Esophagus (tissue), 2 donors: ENCODE data around the gene AP1B1. TPM values are rescaled to one million over a fixed set of nuclear protein-coding genes. Genes with fewer than 3 reads are reported as not detected.
"Not testable (repeated sequence)": the region's sequence is repeated elsewhere in the genome, so short reads cannot be mapped to it uniquely, and the experiment has no call there.

Experiments
- H3K27ac ChIP-seq, 2 donors: one replicate each; pipeline ENCODE4 v1.5.1; 2013; ENCODE audit warnings: low read depth in 2 of 2, mild to moderate bottlenecking in 2 of 2, inconsistent platforms in 1 of 2, low read length in 1 of 2, moderate library complexity in 1 of 2
- H3K27me3 ChIP-seq, 2 donors: one replicate each; pipeline ENCODE4 v1.6.1; 2013; ENCODE audit warnings: low read length in 2 of 2, control low read depth in 1 of 2, mild to moderate bottlenecking in 1 of 2; ENCODE audit not compliant: insufficient read depth in 2 of 2, control insufficient read depth in 1 of 2
- H3K36me3 ChIP-seq, 2 donors: one replicate each; pipeline ENCODE4 v1.6.1; 2013; ENCODE audit warnings: low read length in 1 of 2; ENCODE audit not compliant: control insufficient read depth in 2 of 2, insufficient read depth in 2 of 2
- H3K4me1 ChIP-seq, 2 donors: one replicate each; pipeline ENCODE4 v1.6.1; 2013; ENCODE audit warnings: low read length in 1 of 2; ENCODE audit not compliant: control insufficient read depth in 2 of 2, insufficient read depth in 2 of 2
- H3K4me3 ChIP-seq, 2 donors: one replicate each; pipeline ENCODE4 v1.5.1; 2013; ENCODE audit warnings: low read length in 2 of 2, mild to moderate bottlenecking in 2 of 2, low read depth in 1 of 2, moderate library complexity in 1 of 2
- H3K9me3 ChIP-seq, 2 donors: one replicate each; pipeline ENCODE4 v1.6.1; 2013; ENCODE audit warnings: mild to moderate bottlenecking in 2 of 2, low read depth in 1 of 2, low read length in 1 of 2, moderate library complexity in 1 of 2; ENCODE audit not compliant: control insufficient read depth in 2 of 2, insufficient read depth in 1 of 2
- WGBS, 2 donors: extraction: QIAGEN DNeasy Blood & Tissue Kit; methylation state at CpG; one replicate each; pipeline ENCODE4 v1.1.7; 2013; 5-methylcytosine and 5-hydroxymethylcytosine counted together
- polyA plus RNA-seq, 2 donors: library from polyadenylated mRNA; stranded (reverse); fragments of 200-250 nt; gene quantifications; one replicate each; pipeline ENCODE4 v1.2.3, GENCODE V29; 2013
- donor health status: healthy with polysubstance abuse.
- donor health status: Bipolar disorder and iron deficiency.

AP1B1 gene
- polyA plus RNA-seq, 2 donors: 32.0 to 44.6 TPM

DNA sequence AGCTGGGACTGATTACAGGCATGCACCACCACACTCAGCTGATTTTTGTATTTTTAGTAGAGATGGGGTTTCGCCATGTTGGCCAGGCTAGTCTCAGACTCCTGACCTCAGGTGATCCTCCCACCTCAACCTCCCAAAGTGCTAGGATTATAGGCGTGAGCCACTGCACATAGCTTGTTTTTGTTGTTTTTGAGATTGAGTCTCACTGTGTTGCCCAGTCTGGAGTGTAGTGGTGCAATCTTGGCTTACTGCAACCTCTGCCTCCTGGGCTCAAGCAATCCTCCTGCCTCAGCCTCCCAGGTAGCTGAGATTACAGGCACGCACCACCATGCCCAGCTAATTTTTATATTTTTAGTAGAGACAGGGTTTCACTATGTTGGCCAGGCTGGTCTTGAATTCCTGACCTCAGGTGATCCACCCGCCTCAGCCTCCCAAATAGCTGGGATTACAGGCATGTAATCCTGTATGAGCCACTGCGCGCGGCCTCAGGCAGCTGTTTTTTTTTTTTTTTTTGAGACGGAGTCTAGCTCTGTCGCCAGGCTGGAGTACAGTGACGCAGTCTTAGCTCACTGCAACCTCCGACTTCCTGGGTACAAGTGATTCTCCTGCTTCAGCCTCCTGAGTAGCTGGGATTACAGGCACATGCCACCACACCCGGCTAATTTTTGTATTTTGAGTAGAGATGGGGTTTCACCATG, 31.0 kb downstream of the AP1B1 start:
- peaks cover 30 to 50% of the 10 kb centered on the region in 2 donors for H3K36me3 ChIP-seq
- WGBS, 2 donors: 95% methylated on average over 12 of the region's 12 CpGs
- H3K27me3 ChIP-seq: not testable (repeated sequence)

DNA sequence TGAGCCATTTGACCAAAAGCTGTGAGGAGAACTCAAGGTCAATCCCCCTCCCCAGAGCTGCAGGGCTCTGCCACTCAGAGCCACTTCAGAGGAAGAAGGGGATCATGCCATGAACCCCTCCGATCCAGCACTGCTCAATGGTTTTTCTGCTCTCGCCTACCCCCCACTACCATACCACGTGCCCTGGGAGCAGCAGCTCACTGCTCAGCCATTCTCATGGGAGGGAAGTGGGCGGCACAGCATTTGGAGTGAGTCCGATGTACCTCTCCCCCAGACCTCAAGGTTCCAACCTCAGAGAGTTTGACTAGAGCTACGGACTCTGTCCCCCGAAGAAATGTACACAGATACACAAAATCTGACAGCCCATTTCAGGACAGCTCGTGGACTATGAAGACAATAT, 34.5 kb downstream of the AP1B1 start:
- no peak overlapping the region for H3K27ac ChIP-seq
- H3K27me3 ChIP-seq: no peaks in the 10 kb centered on the region
- H3K36me3 ChIP-seq: peaks cover 28 to 76% of the 10 kb centered on the region in 2 donors
- peaks cover 0 to 2% of the 10 kb centered on the region in 2 donors for H3K9me3 ChIP-seq
- WGBS, 2 donors: 94% methylated on average over 8 of the region's 8 CpGs
- H3K4me1 ChIP-seq: no peaks in the 10 kb centered on the region
- no peak overlapping the region for H3K4me3 ChIP-seq

More for the DNA sequence above, 31.0 kb downstream of the AP1B1 start:
- H3K9me3 ChIP-seq, H3K4me1 ChIP-seq, H3K27ac ChIP-seq, H3K4me3 ChIP-seq: not testable (repeated sequence)

- no peaks in the 10 kb centered on the region for H3K4me1 ChIP-seq
- no peak overlapping the region for H3K4me3 ChIP-seq
- H3K36me3 ChIP-seq: peaks cover 23 to 71% of the 10 kb centered on the region in 2 donors
- no peak overlapping the region for H3K27ac ChIP-seq
- peaks cover 0 to 2% of the 10 kb centered on the region in 2 donors for H3K9me3 ChIP-seq
- H3K27me3 ChIP-seq: no peaks in the 10 kb centered on the region
- 92 to 94% methylated on average over 11 of the region's 11 CpGs for WGBS, 2 donors
Observed at GRCh38 chr22:29353286-29353685, 35.1 kb downstream of the AP1B1 start.

DNA sequence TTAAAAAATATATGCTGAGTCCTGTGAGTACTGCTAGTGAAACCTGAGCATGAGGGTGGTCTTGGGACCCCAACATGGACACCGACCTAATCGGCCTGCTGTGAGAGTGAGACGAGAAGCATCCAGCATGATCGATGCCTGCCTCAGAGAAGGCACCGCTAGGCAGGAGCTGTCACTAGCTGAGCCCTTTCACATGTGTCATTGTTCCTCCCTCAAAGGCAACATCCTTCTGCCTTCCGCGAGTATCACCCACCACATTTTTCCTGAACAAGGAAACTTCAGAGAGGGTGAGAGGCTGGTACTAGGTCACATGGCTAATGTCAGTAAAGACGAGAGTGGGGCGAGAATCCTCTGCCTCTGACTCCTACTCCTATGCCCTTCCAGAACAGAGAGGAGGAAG, 35.6 kb downstream of the AP1B1 start:
- no peak overlapping the region for H3K27ac ChIP-seq
- 86 to 90% methylated on average over 9 of the region's 9 CpGs for WGBS, 2 donors
- H3K36me3 ChIP-seq: peaks cover 21 to 66% of the 10 kb centered on the region in 2 donors
- H3K4me3 ChIP-seq: no peak overlapping the region
- H3K27me3 ChIP-seq: no peaks in the 10 kb centered on the region
- peaks cover 0 to 2% of the 10 kb centered on the region in 2 donors for H3K9me3 ChIP-seq
- no peaks in the 10 kb centered on the region for H3K4me1 ChIP-seq

- Histone ChIP-seq H3K36me3 (peaks cover 21 to 68% of the 10 kb centered on the region in 2 donors), H3K4me1 (no peaks in the 10 kb centered on the region), H3K27ac (no peak overlapping the region), H3K9me3 (peaks cover 0 to 2% of the 10 kb centered on the region in 2 donors), H3K4me3 (no peak overlapping the region), H3K27me3 (no peaks in the 10 kb centered on the region)
- 90 to 96% methylated on average over 9 of the region's 9 CpGs for WGBS, 2 donors
Observed at GRCh38 chr22:29351891-29352290, 36.5 kb downstream of the AP1B1 start.

- Histone ChIP-seq H3K9me3 (peaks cover 0 to 2% of the 10 kb centered on the region in 2 donors), H3K27me3 (no peaks in the 10 kb centered on the region), H3K27ac (no peak overlapping the region), H3K4me3 (no peak overlapping the region), H3K36me3 (peaks cover 24 to 68% of the 10 kb centered on the region in 2 donors), H3K4me1 (no peaks in the 10 kb centered on the region)
- 78 to 96% methylated on average over 6 of the region's 6 CpGs for WGBS, 2 donors
Observed at GRCh38 chr22:29351042-29351441, 37.3 kb downstream of the AP1B1 start.

GRCh38 chr22:29348956-29349355, 39.4 kb downstream of the AP1B1 start:
- Histone ChIP-seq H3K36me3 (peaks cover 15 to 57% of the 10 kb centered on the region in 2 donors), H3K4me3 (no peak overlapping the region), H3K27me3 (no peaks in the 10 kb centered on the region), H3K9me3 (peaks cover 0 to 2% of the 10 kb centered on the region in 2 donors), H3K4me1 (no peaks in the 10 kb centered on the region), H3K27ac (no peak overlapping the region)
- 83 to 85% methylated on average over 18 of the region's 18 CpGs for WGBS, 2 donors

DNA sequence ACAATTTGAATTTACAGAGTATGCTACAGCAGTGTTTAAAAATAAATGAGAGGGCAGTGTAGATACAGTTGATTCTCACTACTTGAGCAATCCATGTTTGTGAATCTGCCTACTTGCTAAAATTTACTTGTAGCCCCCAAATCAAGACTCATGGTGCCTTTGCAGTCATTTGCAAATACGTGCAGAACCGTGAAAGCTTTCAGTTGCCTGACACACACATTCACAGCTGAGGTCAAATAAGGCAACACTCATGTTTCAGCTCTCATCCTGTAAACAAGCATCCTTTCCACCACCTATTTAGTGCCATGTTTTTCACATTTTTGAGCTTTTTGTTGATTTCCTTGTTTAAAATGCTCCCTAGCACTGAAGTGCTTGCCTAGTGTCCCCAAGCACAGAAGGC, 40.3 kb downstream of the AP1B1 start:
- no peak overlapping the region for H3K4me3 ChIP-seq
- no peaks in the 10 kb centered on the region for H3K4me1 ChIP-seq
- peaks cover 12 to 54% of the 10 kb centered on the region in 2 donors for H3K36me3 ChIP-seq
- peaks cover 0 to 2% of the 10 kb centered on the region in 2 donors for H3K9me3 ChIP-seq
- no peaks in the 10 kb centered on the region for H3K27me3 ChIP-seq
- 84 to 87% methylated on average over 2 of the region's 2 CpGs for WGBS, 2 donors
- no peak overlapping the region for H3K27ac ChIP-seq

DNA sequence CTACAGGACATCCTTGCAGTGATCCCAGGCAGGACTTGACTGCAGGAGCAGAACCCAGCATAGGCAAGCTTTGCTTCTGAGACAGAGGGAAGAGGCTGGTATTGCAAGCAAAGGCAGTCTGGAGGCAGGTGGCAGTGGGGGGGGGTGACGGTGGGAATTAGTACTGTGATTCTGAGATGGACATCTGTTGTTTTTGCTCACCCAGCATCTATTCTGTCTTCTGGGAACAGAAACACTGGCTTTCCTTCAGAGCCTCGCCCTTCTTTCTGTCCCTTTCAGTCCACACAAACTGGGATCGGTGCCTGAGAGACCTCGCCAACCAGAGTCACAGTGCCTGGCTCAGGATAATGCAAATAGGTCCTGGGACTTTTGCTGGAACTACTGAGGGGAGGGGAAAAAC, 41.7 kb downstream of the AP1B1 start:
- Histone ChIP-seq H3K4me1 (no peaks in the 10 kb centered on the region), H3K27me3 (no peaks in the 10 kb centered on the region), H3K27ac (no peak overlapping the region), H3K4me3 (no peak overlapping the region), H3K36me3 (peaks cover 10 to 50% of the 10 kb centered on the region in 2 donors), H3K9me3 (peaks cover 0 to 2% of the 10 kb centered on the region in 2 donors)
- WGBS, 2 donors: 56 to 74% methylated on average over 4 of the region's 4 CpGs

- no peak overlapping the region for H3K4me3 ChIP-seq
- no peaks in the 10 kb centered on the region for H3K4me1 ChIP-seq
- no peaks in the 10 kb centered on the region for H3K9me3 ChIP-seq
- H3K36me3 ChIP-seq: peaks cover 10 to 51% of the 10 kb centered on the region in 2 donors
- H3K27ac ChIP-seq: no peak overlapping the region
- H3K27me3 ChIP-seq: no peaks in the 10 kb centered on the region
Observed at GRCh38 chr22:29345932-29346331, 42.4 kb downstream of the AP1B1 start.
